GM12878 (cell line): Measurements from ENCODE around the gene NKAIN1. TPM values are rescaled to one million over a fixed set of nuclear protein-coding genes. Genes with fewer than 3 reads are reported as not detected.
A peak's percentile ranks its signal among the peaks of the same experiment; 100 is the strongest.

Source experiments
- ATAC-seq: fragments of 200-7000 bp; cut with Tn5 transposase; 3 replicates; pipeline ENCODE4 v1.9.1; 2020; ENCODE audit warnings: mild to moderate bottlenecking, moderate library complexity
- BruUV-seq: library from RNA; stranded (reverse); fragments of 400-500 nt; replicated peaks from 2 replicates; lab custom pipeline; 2021; lab: Mats Ljungman, UMichigan
- CTCF ChIA-PET: fragments of 300-600 bp; sonication (Branson Sonifier 250); formaldehyde crosslinking; extraction: SDS; loops from one replicate; lab custom pipeline; 2021; ENCODE audit warnings: inconsistent platforms; lab: Yijun Ruan, JAX
- POLR2A ChIA-PET: fragments of 350-600 bp; formaldehyde crosslinking; extraction: SDS; loops from one replicate; lab custom pipeline; 2021; ENCODE audit warnings: inconsistent platforms; lab: Charles Lee
- RAD21 ChIA-PET: fragments of 300-600 bp; sonication (Branson Sonifier 250); formaldehyde crosslinking; loops from one replicate; lab custom pipeline; 2023; ENCODE audit warnings: antibody characterized with exemption; ENCODE audit not compliant: unreplicated experiment; lab: Charles Lee
- SMC1A ChIA-PET: fragments of 300-600 bp; sonication (Branson Sonifier 250); formaldehyde crosslinking; loops from one replicate; lab custom pipeline; 2023; ENCODE audit not compliant: unreplicated experiment, uncharacterized antibody; lab: Charles Lee
- DNase-seq: peaks from one replicate; pipeline ENCODE4 v3.0.0-alpha.2; 2011; ENCODE audit warnings: low read depth, low spot score
- FAIRE-seq: peaks from 3 replicates; lab custom pipeline; 2011; peaks lifted over from hg19 to GRCh38; lab: Jason Lieb, UNC
- H2AFZ ChIP-seq: 2 replicates; pipeline ENCODE4 v1.6.0; 2011; ENCODE audit warnings: low read depth, low read length, control low read depth; ENCODE audit not compliant: control insufficient read depth
- H3K27ac ChIP-seq: 2 replicates; pipeline ENCODE4 v1.5.1; 2011; ENCODE audit warnings: control low read depth; ENCODE audit not compliant: control insufficient read depth, insufficient read depth
- H3K27me3 ChIP-seq, 2 experiments: replicated peaks in 1 of 2; 2 replicates each; pipeline versions ENCODE4 v1.6.0 to v1.6.1; 2011; ENCODE audit warnings: low read length in 1 of 2; ENCODE audit not compliant: control insufficient read depth in 2 of 2, insufficient read depth in 2 of 2
- H3K36me3 ChIP-seq, 2 experiments: 2 replicates each; pipeline ENCODE4 v1.5.1; 2011; ENCODE audit warnings: low read length in 1 of 2; ENCODE audit not compliant: control insufficient read depth in 2 of 2, insufficient read depth in 2 of 2
- H3K4me1 ChIP-seq: 2 replicates; pipeline ENCODE4 v1.6.1; 2011; ENCODE audit warnings: mild to moderate bottlenecking, low read length, moderate library complexity, mixed read lengths; ENCODE audit not compliant: control insufficient read depth, insufficient read depth
- H3K4me2 ChIP-seq: 2 replicates; pipeline ENCODE4 v1.6.0; 2011; ENCODE audit warnings: control low read depth; ENCODE audit not compliant: control insufficient read depth, insufficient read depth
- H3K4me3 ChIP-seq: fragments of 200-600 bp; sonication (generic); 2 replicates; pipeline ENCODE4 v1.5.1; 2016
- H3K79me2 ChIP-seq: 2 replicates; pipeline ENCODE4 v1.6.0; 2011; ENCODE audit warnings: low read length; ENCODE audit not compliant: control insufficient read depth, insufficient read depth
- H3K9ac ChIP-seq: 2 replicates; pipeline ENCODE4 v1.8.0; 2011; ENCODE audit warnings: low read length, control low read depth, mixed read lengths; ENCODE audit not compliant: control insufficient read depth, insufficient read depth
- H3K9me3 ChIP-seq: replicated peaks from 3 replicates; pipeline ENCODE4 v1.5.1; 2011; ENCODE audit warnings: mild to moderate bottlenecking, low read length; ENCODE audit not compliant: control insufficient read depth, insufficient read depth
- H4K20me1 ChIP-seq: 2 replicates; pipeline ENCODE4 v1.6.0; 2011; ENCODE audit not compliant: control insufficient read depth, insufficient read depth
- CBX5 ChIP-seq: sonication (generic); IDR thresholded peaks from 2 replicates; pipeline ENCODE4 v1.6.1; 2016; ENCODE audit warnings: low read depth, moderate library complexity, mild to moderate bottlenecking, inconsistent platforms
- FOXK2 ChIP-seq: fragments of 450-650 bp; IDR thresholded peaks from 2 replicates; pipeline ENCODE4 v1.6.1; 2017; ENCODE audit warnings: mild to moderate bottlenecking, moderate library complexity
- KAT2A ChIP-seq: conservative IDR thresholded peaks from 2 replicates; pipeline ENCODE4 v1.6.1; 2011; ENCODE audit warnings: low read depth, low read length; ENCODE audit not compliant: control insufficient read depth
- NFXL1 ChIP-seq: fragments of 450-650 bp; IDR thresholded peaks from 2 replicates; pipeline ENCODE4 v1.6.1; 2017; ENCODE audit warnings: antibody characterized with exemption, mild to moderate bottlenecking, borderline replicate concordance
- SMC3 ChIP-seq: IDR thresholded peaks from 2 replicates; pipeline ENCODE4 v1.6.1; 2011; ENCODE audit warnings: low read length, improper control_type of control experiment, borderline replicate concordance
- TCF3 ChIP-seq: IDR thresholded peaks from 2 replicates; pipeline ENCODE4 v1.6.1; 2012; ENCODE audit warnings: low read depth, mild to moderate bottlenecking, low read length, borderline replicate concordance; ENCODE audit not compliant: insufficient read depth
- ZZZ3 ChIP-seq: IDR thresholded peaks from 2 replicates; pipeline ENCODE4 v1.6.1; 2011; ENCODE audit warnings: low read depth; ENCODE audit not compliant: control insufficient read depth, insufficient read length
- WGBS: methylation state at CpG from one replicate; pipeline ENCODE4 v1.1.6; 2016; ENCODE audit warnings: low lambda C conversion rate; ENCODE audit not compliant: insufficient replicate concordance, insufficient coverage; ENCODE audit errors: missing lambda C conversion rate; 5-methylcytosine and 5-hydroxymethylcytosine counted together
- in situ Hi-C: fragments of 300-500 bp; cut with MboI; formaldehyde crosslinking; loops from 9 replicates; pipeline ENCODE4 v1.14.3; 2018; ENCODE audit warnings: mixed read lengths
- intact Hi-C: fragments of 100-400 bp; cut with micrococcal nuclease; formaldehyde crosslinking; loops from one replicate; pipeline ENCODE4 v1.14.2; 2022; ENCODE audit not compliant: unreplicated experiment
- polyA plus RNA-seq, 11 experiments: library from polyadenylated mRNA; depleted of rRNA in 4 of 11; unstranded in 6 of 11; stranded (reverse) in 5 of 11; fragments of >200 nt; fragmentation: Nextera tagmentation in 4 of 11; fragmentation: Illumina TruSeq in 1 of 11; extraction: Ambion mirVana in 4 of 11; extraction: Trizol in 1 of 11; gene quantifications; 1 replicate in 1 of 11; 2 replicates in 10 of 11; pipeline versions ENCODE4 v1.2.1 to v1.2.3, GENCODE V29; 2011 to 2016; ENCODE audit warnings: inconsistent platforms in 2 of 11, missing spikeins in 2 of 11, low read depth in 1 of 11
- total RNA-seq, 4 experiments: library from RNA; depleted of rRNA in 3 of 4; stranded (reverse); fragments of >200 nt in 3 of 4; fragmentation: Illumina TruSeq in 1 of 4; extraction: Trizol in 1 of 4; gene quantifications; 2 replicates each; pipeline versions ENCODE4 v1.2.1 to v1.2.3, GENCODE V29; 2013 to 2021
- TF ChIP-seq, protein P1 (sequence below): fragments of 450-650 bp; conservative IDR thresholded peaks from 2 replicates; pipeline ENCODE4 v1.6.1; 2017; ENCODE audit warnings: mild to moderate bottlenecking, moderate library complexity

NKAIN1 gene
- total and polyA plus RNA-seq, 10 of the 15 experiments (the other 5 are each of a cell fraction or from before 2014, with no cell fraction given): not detected

DNA sequence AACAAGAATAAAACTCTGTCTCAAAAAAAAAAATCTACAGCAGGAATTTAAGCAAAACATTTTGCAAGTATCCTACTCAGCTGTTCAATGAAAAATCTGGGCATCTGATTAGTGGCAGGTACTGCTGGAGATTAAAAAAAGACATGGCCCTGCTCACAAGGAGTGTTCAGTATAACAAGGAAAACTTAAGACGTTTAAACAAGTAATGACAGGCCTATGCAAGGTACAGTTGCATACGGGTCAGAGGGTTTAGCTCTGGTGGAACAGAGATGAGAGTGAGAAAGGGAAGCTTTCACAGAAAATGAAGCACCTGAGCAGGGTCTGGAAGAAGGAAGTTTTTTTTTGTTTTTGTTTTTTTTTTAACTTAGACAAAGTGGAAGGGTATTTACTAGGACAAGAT lies 33.9 kb upstream of the NKAIN1 start:
- H3K4me2 ChIP-seq: no peak overlapping the region
- no peak overlapping the region for H3K4me3 ChIP-seq
- no peaks in the 10 kb centered on the region for H3K9me3 ChIP-seq
- no peak for TF ChIP-seq TCF3
- no peak for TF ChIP-seq NFXL1
- no peak for TF ChIP-seq SMC3
- TF ChIP-seq, all 136 proteins: peak for 0
- SMC1A ChIA-PET: interaction anchor here (0.6 kb wide), 1 partner anchor 87 kb away, joined by 3 read pairs; no protein-coding TSS in a partner anchor
- Histone ChIP-seq H2AFZ (no peak overlapping the region), H3K79me2 (no peaks in the 10 kb centered on the region), H3K27me3 (no peaks in the 10 kb centered on the region), H3K4me1 (no peaks in the 10 kb centered on the region), H3K9ac (no peak overlapping the region), H3K27ac (no peak overlapping the region), H3K36me3 (peaks cover 10 to 26% of the 10 kb centered on the region in 2 experiments), H4K20me1 (no peaks in the 10 kb centered on the region)
- no peak for FAIRE-seq
- no peak for ATAC-seq
- RAD21 ChIA-PET: interaction anchor here (0.9 kb wide), 1 partner anchor 90 kb away, joined by 3 read pairs; no protein-coding TSS in a partner anchor
- WGBS: 75% methylated on average over 2 of the region's 2 CpGs
- CTCF ChIA-PET: interaction anchor here (0.6 kb wide), 1 partner anchor 54 kb away, joined by 3 read pairs; no protein-coding TSS in a partner anchor
- POLR2A ChIA-PET: interaction anchor here (0.5 kb wide), 1 partner anchor 1901 kb away, joined by 3 read pairs; no protein-coding TSS in a partner anchor
- in situ Hi-C loops: no loop called here
- intact Hi-C loops: no loop called here
- DNase-seq: no peak
- no TSS peak for BruUV-seq

DNA sequence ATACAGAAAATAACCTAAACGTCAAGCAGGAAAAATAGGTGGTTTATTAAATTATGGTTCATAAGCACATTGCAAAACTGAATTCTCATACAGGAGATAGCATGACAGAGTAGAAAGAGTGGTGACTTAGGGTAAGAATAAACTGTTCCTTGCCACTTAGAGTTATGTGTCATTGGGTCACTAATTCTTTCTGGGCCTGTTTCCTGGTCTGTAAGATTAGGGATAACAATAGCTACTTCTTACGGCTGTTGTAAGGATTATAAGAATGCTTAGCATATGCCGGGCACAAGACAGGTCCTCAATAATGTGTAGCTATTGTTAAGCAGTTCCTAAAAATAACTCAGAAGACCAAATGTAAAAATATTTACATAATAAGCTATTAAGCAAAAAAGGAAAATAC lies 32.7 kb upstream of the NKAIN1 start:
- no peak for TF ChIP-seq FOXK2
- TF ChIP-seq ZZZ3: no peak
- no peak for TF ChIP-seq CBX5
- no peak for TF ChIP-seq KAT2A
- TF ChIP-seq, protein P1, sequence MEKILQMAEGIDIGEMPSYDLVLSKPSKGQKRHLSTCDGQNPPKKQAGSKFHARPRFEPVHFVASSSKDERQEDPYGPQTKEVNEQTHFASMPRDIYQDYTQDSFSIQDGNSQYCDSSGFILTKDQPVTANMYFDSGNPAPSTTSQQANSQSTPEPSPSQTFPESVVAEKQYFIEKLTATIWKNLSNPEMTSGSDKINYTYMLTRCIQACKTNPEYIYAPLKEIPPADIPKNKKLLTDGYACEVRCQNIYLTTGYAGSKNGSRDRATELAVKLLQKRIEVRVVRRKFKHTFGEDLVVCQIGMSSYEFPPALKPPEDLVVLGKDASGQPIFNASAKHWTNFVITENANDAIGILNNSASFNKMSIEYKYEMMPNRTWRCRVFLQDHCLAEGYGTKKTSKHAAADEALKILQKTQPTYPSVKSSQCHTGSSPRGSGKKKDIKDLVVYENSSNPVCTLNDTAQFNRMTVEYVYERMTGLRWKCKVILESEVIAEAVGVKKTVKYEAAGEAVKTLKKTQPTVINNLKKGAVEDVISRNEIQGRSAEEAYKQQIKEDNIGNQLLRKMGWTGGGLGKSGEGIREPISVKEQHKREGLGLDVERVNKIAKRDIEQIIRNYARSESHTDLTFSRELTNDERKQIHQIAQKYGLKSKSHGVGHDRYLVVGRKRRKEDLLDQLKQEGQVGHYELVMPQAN: no peak
- TF ChIP-seq NFXL1: no peak
- H3K27me3 ChIP-seq: no peaks in the 10 kb centered on the region
- no peaks in the 10 kb centered on the region for H4K20me1 ChIP-seq
- intact Hi-C loops: no loop called here
- H3K4me1 ChIP-seq: no peaks in the 10 kb centered on the region
- H3K36me3 ChIP-seq: peaks cover 10 to 29% of the 10 kb centered on the region in 2 experiments
- no peaks in the 10 kb centered on the region for H3K79me2 ChIP-seq
- H2AFZ ChIP-seq: no peak overlapping the region
- CTCF ChIA-PET: interaction anchor here (0.9 to 1.1 kb wide), 2 partner anchors 11 to 277 kb away, joined by 3 read pairs; no protein-coding TSS in a partner anchor
- no peak overlapping the region for H3K4me3 ChIP-seq
- no TSS peak for BruUV-seq
- H3K27ac ChIP-seq: no peak overlapping the region
- no peak overlapping the region for H3K9ac ChIP-seq
- RAD21 ChIA-PET: interaction anchor here (0.7 kb wide), 1 partner anchor 25 kb away, joined by 3 read pairs; the partner anchor contains the start of genes SNRNP40 and ZCCHC17
- SMC1A ChIA-PET: interaction anchor here (1.1 kb wide), 1 partner anchor 9 kb away, joined by 5 read pairs; no protein-coding TSS in a partner anchor
- WGBS: 99% methylated on average over 3 of the region's 3 CpGs
- FAIRE-seq: peak; percentile 7
- DNase-seq: no peak
- POLR2A ChIA-PET: no interaction called here
- in situ Hi-C loops: no loop called here
- H3K4me2 ChIP-seq: no peak overlapping the region
- no peaks in the 10 kb centered on the region for H3K9me3 ChIP-seq
- no peak for ATAC-seq
